Measurements from ENCODE around the gene KLK12. TPM values are rescaled to one million over a fixed set of nuclear protein-coding genes. Genes with fewer than 3 reads are reported as not detected.

KLK12 gene
- total RNA-seq, 1 experiment from 2014 or later, result not detected

DNA sequence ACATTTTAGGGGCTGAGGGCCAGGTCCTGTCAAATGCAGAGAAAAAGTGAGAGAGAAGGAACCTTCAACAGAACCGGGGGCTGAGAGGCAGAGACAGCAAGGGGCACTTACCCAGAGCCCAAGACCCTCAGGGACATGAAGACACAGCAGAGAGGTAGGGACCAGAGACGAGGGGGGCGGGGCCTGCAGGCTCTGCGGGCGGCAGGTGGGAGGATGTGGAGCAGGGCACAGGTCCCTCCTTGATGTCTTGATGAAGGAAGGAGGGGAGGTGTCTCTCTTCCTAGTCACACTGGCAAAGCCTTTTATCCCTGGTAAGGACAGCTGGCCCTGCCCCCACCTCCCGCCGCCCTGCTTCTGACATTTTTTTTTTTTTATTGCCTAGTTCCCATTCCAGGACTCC is 47.8 kb upstream of the KLK12 start, which contains the start of gene KLK14:
Gene KLK14 (minus strand): TSS at position 277 of the 400 bp plus-strand sequence. CDS start 273 bp downstream, at position 4.
- Histone ChIP-seq H3K9ac (ENCODE audit: extremely low read depth, insufficient read length, low read length) (no peak within 1 kb of the TSS), H4K8ac (replicated peaks; ENCODE audit: insufficient read length, low read depth, low read length) (no peak within 1 kb of the TSS), H3K27me3 (ENCODE audit: insufficient read depth, low read length) (no peaks in the 10 kb centered on the region; the same call in 1 of the 2 replicates), H2BK12ac (ENCODE audit: insufficient read length, low read depth, low read length) (no peak within 1 kb of the TSS), H3K23me2 (ENCODE audit: insufficient read length, low read depth, low read length, poor library complexity, severe bottlenecking) (no peaks in the 10 kb centered on the region), H3K4me2 (ENCODE audit: insufficient read depth, insufficient read length, low read length) (no peak within 1 kb of the TSS), H4K91ac (ENCODE audit: insufficient read length, low read depth, low read length) (no peak within 1 kb of the TSS), H3T11ph (ENCODE audit: low read length) (no peak within 1 kb of the TSS), H3K23ac (ENCODE audit: insufficient read length, low read depth, low read length) (no peak within 1 kb of the TSS), H3K4me1 (ENCODE audit: insufficient read depth, low read length) (peaks cover 2% of the 10 kb centered on the region; the same call in 1 of the 2 replicates), H2AK5ac (ENCODE audit: insufficient read length, low read length) (no peak within 1 kb of the TSS), H3K4ac (ENCODE audit: low read depth, low read length) (no peak within 1 kb of the TSS), H2BK15ac (ENCODE audit: low read depth, low read length) (no peak within 1 kb of the TSS), H3K79me1 (ENCODE audit: insufficient read depth, low read depth, low read length, poor library complexity, severe bottlenecking) (no peaks in the 10 kb centered on the region), H2AFZ (ENCODE audit: low read length) (no peak within 1 kb of the TSS), H3K79me2 (ENCODE audit: insufficient read depth, low read length) (no peaks in the 10 kb centered on the region), H2BK5ac (ENCODE audit: insufficient read length, low read length) (no peak within 1 kb of the TSS), H3K18ac (ENCODE audit: insufficient read length, low read depth, low read length) (no peak within 1 kb of the TSS), H2BK20ac (ENCODE audit: low read depth, low read length, poor library complexity, severe bottlenecking) (no peak within 1 kb of the TSS), H3K14ac (ENCODE audit: insufficient read depth, low read length) (no peak within 1 kb of the TSS; the same call in 1 of the 2 replicates), H3K56ac (ENCODE audit: insufficient read length, low read depth, low read length) (no peak within 1 kb of the TSS), H3K27ac (ENCODE audit: insufficient read length, low read depth, low read length) (no peak within 1 kb of the TSS), H3K9me3 (ENCODE audit: control insufficient read depth, low read depth, low read length) (no peaks in the 10 kb centered on the region), H4K20me1 (ENCODE audit: control insufficient read depth, insufficient read depth, insufficient read length) (no peaks in the 10 kb centered on the region), H2BK120ac (ENCODE audit: low read depth, low read length, poor library complexity, severe bottlenecking) (no peak within 1 kb of the TSS), H4K5ac (ENCODE audit: insufficient read length, low read depth, low read length) (no peak within 1 kb of the TSS)
- H3K27me3 Mint-ChIP-seq (ENCODE audit: low read depth), result peaks cover 19% of the 10 kb centered on the region
- no CpG with 5 or more reads among the region's 7 CpGs for WGBS (ENCODE audit: extremely low coverage, insufficient read length, low lambda C conversion rate)
- no peaks in the 10 kb centered on the region for H3K9me3 Mint-ChIP-seq
- DNase-seq, result no peak
- no peak within 1 kb of the TSS; a peak in 2 of 7 replicates for H3K27ac Mint-ChIP-seq
- no peaks in the 10 kb centered on the region for H3K36me3 Mint-ChIP-seq (ENCODE audit: insufficient read depth in 1 of 3, low read depth in 3 of 3)
- H3K4me1 Mint-ChIP-seq, result peaks cover 22 to 32% of the 10 kb centered on the region in 2 experiments
- no peak for TF ChIP-seq CTCF (conservative IDR thresholded peaks at IDR 0.05)
- no peak within 1 kb of the TSS for H3K4me3 Mint-ChIP-seq
